WTC11 (cell line): ENCODE measurements around the gene TP73. TPM values are rescaled to one million over a fixed set of nuclear protein-coding genes. Genes with fewer than 3 reads are reported as not detected.

Source experiments
- ATAC-seq: fragments of 200-7000 bp; cut with Tn5 transposase; 2 replicates; pipeline ENCODE4 v1.10.0; 2021; ENCODE audit warnings: mild to moderate bottlenecking, moderate library complexity
- CTCF ChIA-PET: fragments of 300-600 bp; sonication (Branson Sonifier 250); formaldehyde crosslinking; loops from one replicate; lab custom pipeline; 2021; ENCODE audit warnings: antibody characterized with exemption; lab: Charles Lee
- POLR2A ChIA-PET: fragments of 350-600 bp; sonication (Branson Sonifier 250); formaldehyde crosslinking; loops from one replicate; lab custom pipeline; 2021; ENCODE audit warnings: antibody characterized with exemption; lab: Charles Lee
- DNase-seq: peaks from one replicate; pipeline ENCODE4 v3.0.0; 2021; ENCODE audit warnings: low spot score
- H3K27ac Mint-ChIP-seq: 2 replicates; pipeline ENCODE4 v1.8.0; 2021; ENCODE audit warnings: mixed read lengths
- H3K27me3 Mint-ChIP-seq: 2 replicates; pipeline ENCODE4 v1.8.0; 2021; ENCODE audit warnings: low read depth, mild to moderate bottlenecking, moderate library complexity, mixed read lengths
- H3K36me3 Mint-ChIP-seq: 2 replicates; pipeline ENCODE4 v1.8.0; 2021; ENCODE audit warnings: mixed read lengths
- H3K4me1 Mint-ChIP-seq: 2 replicates; pipeline ENCODE4 v1.8.0; 2022; ENCODE audit warnings: mixed read lengths
- H3K4me3 Mint-ChIP-seq: 2 replicates; pipeline ENCODE4 v1.8.0; 2021; ENCODE audit warnings: mild to moderate bottlenecking, moderate library complexity, mixed read lengths
- H3K9me3 Mint-ChIP-seq: 2 replicates; pipeline ENCODE4 v1.8.0; 2021; ENCODE audit warnings: mixed read lengths
- ARID4B ChIP-seq: sonication (generic); formaldehyde crosslinking; IDR thresholded peaks from 2 replicates; pipeline ENCODE4 v1.8.0; 2023; ENCODE audit warnings: missing genetic modification reagents, mild to moderate bottlenecking, borderline replicate concordance
- ATF1 ChIP-seq: sonication (generic); formaldehyde crosslinking; IDR thresholded peaks from 2 replicates; pipeline ENCODE4 v1.8.1; 2023; ENCODE audit warnings: mild to moderate bottlenecking, moderate library complexity, missing genetic modification reagents
- ATF2 ChIP-seq: sonication (generic); formaldehyde crosslinking; IDR thresholded peaks from 2 replicates; pipeline ENCODE4 v1.8.1; 2022; ENCODE audit warnings: low read depth, missing genetic modification reagents, borderline replicate concordance
- CREM ChIP-seq: sonication (generic); formaldehyde crosslinking; IDR thresholded peaks from 2 replicates; pipeline ENCODE4 v1.8.1; 2022; ENCODE audit warnings: mild to moderate bottlenecking, missing genetic modification reagents, moderate library complexity
- EMX1 ChIP-seq: fragments of 250-450 bp; sonication (Bioruptor Pico); IDR thresholded peaks from 2 replicates; pipeline ENCODE4 v1.8.0; 2021; ENCODE audit warnings: mild to moderate bottlenecking
- ETV6 ChIP-seq: sonication (generic); formaldehyde crosslinking; IDR thresholded peaks from 2 replicates; pipeline ENCODE4 v1.8.1; 2022; ENCODE audit warnings: mild to moderate bottlenecking, missing genetic modification reagents
- FOXJ3 ChIP-seq: sonication (generic); formaldehyde crosslinking; IDR thresholded peaks from 2 replicates; pipeline ENCODE4 v1.9.0; 2021; ENCODE audit warnings: missing genetic modification reagents, mild to moderate bottlenecking, borderline replicate concordance
- MYBL2 ChIP-seq: sonication (generic); formaldehyde crosslinking; IDR thresholded peaks from 2 replicates; pipeline ENCODE4 v1.8.1; 2023; ENCODE audit warnings: mild to moderate bottlenecking, moderate library complexity, missing genetic modification reagents
- NFE2L1 ChIP-seq: sonication (generic); formaldehyde crosslinking; IDR thresholded peaks from 2 replicates; pipeline ENCODE4 v1.8.1; 2023; ENCODE audit warnings: missing genetic modification reagents
- OVOL2 ChIP-seq: fragments of 250-450 bp; sonication (Bioruptor Pico); IDR thresholded peaks from 2 replicates; pipeline ENCODE4 v1.9.0; 2021; ENCODE audit warnings: mild to moderate bottlenecking, borderline replicate concordance
- SMAD4 ChIP-seq: sonication (generic); formaldehyde crosslinking; IDR thresholded peaks from 2 replicates; pipeline ENCODE4 v1.8.0; 2022; ENCODE audit warnings: mild to moderate bottlenecking, missing genetic modification reagents
- TP53 ChIP-seq: sonication (generic); formaldehyde crosslinking; IDR thresholded peaks from 2 replicates; pipeline ENCODE4 v1.8.1; 2023; ENCODE audit warnings: mild to moderate bottlenecking, missing genetic modification reagents
- ZNF219 ChIP-seq: sonication (generic); formaldehyde crosslinking; IDR thresholded peaks from 2 replicates; pipeline ENCODE4 v1.8.0; 2023; ENCODE audit warnings: missing genetic modification reagents, mild to moderate bottlenecking, borderline replicate concordance
- ZNF232 ChIP-seq: sonication (generic); formaldehyde crosslinking; IDR thresholded peaks from 2 replicates; pipeline ENCODE4 v1.8.0; 2022; ENCODE audit warnings: mild to moderate bottlenecking, missing genetic modification reagents
- ZNF317 ChIP-seq: sonication (generic); formaldehyde crosslinking; IDR thresholded peaks from 2 replicates; pipeline ENCODE4 v1.8.1; 2023; ENCODE audit warnings: low read depth, mild to moderate bottlenecking, moderate library complexity, missing genetic modification reagents, borderline replicate concordance
- ZNF425 ChIP-seq: fragments of 250-450 bp; sonication (Bioruptor Pico); conservative IDR thresholded peaks from 2 replicates; pipeline ENCODE4 v1.9.0; 2021; ENCODE audit warnings: mild to moderate bottlenecking
- ZNF532 ChIP-seq: fragments of 250-450 bp; sonication (Bioruptor Pico); IDR thresholded peaks from 2 replicates; pipeline ENCODE4 v1.9.0; 2021; ENCODE audit warnings: mild to moderate bottlenecking, borderline replicate concordance
- total RNA-seq: library from RNA; stranded (reverse); gene quantifications from 3 replicates; pipeline ENCODE4 v1.2.3, GENCODE V29; 2021

The TP73 gene
- total RNA-seq, 1 experiment from 2014 or later, result 5.7 TPM

GRCh38 chr1:3753656-3754454 is 101.5 kb downstream of the TP73 start (continued):
- TF ChIP-seq NFE2L1 (CRISPR knock-in tag) (no peak), MYBL2 (CRISPR knock-in tag) (no peak)

GRCh38 chr1:3756394-3756793 is 104.1 kb downstream of the TP73 start:
- CTCF ChIA-PET, result interaction anchor here (0.7 to 2.0 kb wide), 4 partner anchors 29 to 265 kb away, joined by 4 to 7 read pairs (median 4); no protein-coding TSS in a partner anchor
- peaks cover 8% of the 10 kb centered on the region for H3K9me3 Mint-ChIP-seq
- no peak overlapping the region for H3K27ac Mint-ChIP-seq
- H3K4me3 Mint-ChIP-seq, result no peak overlapping the region
- no peaks in the 10 kb centered on the region for H3K36me3 Mint-ChIP-seq
- ATAC-seq, result no peak
- TF ChIP-seq ZNF425 (no peak), TP53 (no peak), OVOL2 (CRISPR knock-in tag) (no peak), EMX1 (CRISPR knock-in tag) (no peak), SMAD4 (CRISPR knock-in tag) (no peak), FOXJ3 (CRISPR knock-in tag) (no peak), ATF2 (CRISPR knock-in tag) (no peak), ZNF219 (CRISPR knock-in tag) (no peak), CREM (CRISPR knock-in tag) (no peak), ZNF532 (CRISPR knock-in tag) (no peak), ARID4B (CRISPR knock-in tag) (no peak), ETV6 (CRISPR knock-in tag) (no peak), ATF1 (CRISPR knock-in tag) (no peak), ZNF317 (CRISPR knock-in tag) (no peak), ZNF232 (no peak)
- TF ChIP-seq, all 79 proteins: peak for 0
- no peak for DNase-seq
- POLR2A ChIA-PET, result no interaction called here
- no peaks in the 10 kb centered on the region for H3K4me1 Mint-ChIP-seq
- peaks cover 30% of the 10 kb centered on the region for H3K27me3 Mint-ChIP-seq
